GM12875 (cell line): ENCODE data around the gene ELF5.

Experiments used
- H3K4me3 ChIP-seq: one replicate; pipeline ENCODE4 v1.5.1; 2011; ENCODE audit warnings: low read depth, low read length, control low read depth
- TF ChIP-seq, protein P1 (sequence below): IDR thresholded peaks from 2 replicates; pipeline ENCODE4 v1.5.1; 2011; ENCODE audit warnings: low read depth, mild to moderate bottlenecking, control low read depth, inconsistent platforms, low read length, moderate library complexity, borderline replicate concordance; ENCODE audit not compliant: insufficient read depth

The ELF5 gene

DNA sequence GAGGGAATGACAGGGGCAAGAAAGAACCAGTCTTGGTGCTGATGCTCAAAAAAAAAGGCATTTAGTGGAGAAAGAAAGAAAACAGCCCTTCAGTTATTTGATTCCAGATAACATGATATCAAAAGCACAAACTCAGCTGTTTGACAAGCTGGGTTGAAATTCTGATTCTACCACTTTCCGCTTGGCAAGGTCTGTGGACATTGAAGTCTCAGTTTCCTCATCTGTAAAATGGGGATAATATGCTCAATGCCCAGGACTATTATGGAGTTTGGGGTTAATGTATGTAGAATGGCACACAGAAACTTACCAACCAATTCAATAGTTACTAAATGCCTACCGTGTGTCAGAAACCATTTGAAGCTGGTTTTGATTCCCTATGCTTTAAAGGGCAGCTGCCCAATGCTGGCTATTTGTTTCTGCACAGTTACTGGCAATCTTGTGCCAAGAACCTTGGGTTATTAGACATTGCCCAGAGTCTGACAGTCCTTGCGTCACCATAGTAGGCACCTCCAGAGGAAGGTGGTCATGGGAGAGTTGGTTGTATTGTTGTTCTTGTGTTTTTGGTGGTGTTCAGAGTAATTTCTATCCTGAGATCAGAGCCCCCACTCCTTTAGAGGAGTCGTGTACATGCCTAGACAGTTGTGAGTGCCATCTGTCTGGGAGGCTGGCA, 19.5 kb downstream of the ELF5 start:
- no peak overlapping the region for H3K4me3 ChIP-seq
- TF ChIP-seq, protein P1, sequence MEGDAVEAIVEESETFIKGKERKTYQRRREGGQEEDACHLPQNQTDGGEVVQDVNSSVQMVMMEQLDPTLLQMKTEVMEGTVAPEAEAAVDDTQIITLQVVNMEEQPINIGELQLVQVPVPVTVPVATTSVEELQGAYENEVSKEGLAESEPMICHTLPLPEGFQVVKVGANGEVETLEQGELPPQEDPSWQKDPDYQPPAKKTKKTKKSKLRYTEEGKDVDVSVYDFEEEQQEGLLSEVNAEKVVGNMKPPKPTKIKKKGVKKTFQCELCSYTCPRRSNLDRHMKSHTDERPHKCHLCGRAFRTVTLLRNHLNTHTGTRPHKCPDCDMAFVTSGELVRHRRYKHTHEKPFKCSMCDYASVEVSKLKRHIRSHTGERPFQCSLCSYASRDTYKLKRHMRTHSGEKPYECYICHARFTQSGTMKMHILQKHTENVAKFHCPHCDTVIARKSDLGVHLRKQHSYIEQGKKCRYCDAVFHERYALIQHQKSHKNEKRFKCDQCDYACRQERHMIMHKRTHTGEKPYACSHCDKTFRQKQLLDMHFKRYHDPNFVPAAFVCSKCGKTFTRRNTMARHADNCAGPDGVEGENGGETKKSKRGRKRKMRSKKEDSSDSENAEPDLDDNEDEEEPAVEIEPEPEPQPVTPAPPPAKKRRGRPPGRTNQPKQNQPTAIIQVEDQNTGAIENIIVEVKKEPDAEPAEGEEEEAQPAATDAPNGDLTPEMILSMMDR, result no peak

DNA sequence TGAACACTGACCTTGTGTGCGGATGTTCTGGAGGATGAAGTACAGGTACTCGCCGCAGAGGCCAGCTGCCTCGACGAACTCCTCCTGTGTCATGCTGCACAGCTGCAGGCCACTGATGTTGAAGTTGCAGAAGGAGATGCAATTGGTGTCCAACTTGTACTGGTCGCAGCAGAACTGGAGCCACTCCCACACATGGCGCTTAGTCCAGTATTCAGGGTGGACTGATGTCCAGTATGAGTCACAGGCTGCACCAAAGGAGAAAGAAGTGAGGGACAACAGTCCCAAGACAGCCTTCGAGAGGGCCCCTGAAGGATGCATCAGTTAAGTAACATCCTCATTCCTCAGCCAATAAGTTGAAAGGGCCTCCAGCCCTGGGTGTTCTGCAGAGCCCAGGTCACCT, 20.1 kb downstream of the ELF5 start:
- TF ChIP-seq, protein P1, result no peak
- H3K4me3 ChIP-seq, result no peak overlapping the region

DNA sequence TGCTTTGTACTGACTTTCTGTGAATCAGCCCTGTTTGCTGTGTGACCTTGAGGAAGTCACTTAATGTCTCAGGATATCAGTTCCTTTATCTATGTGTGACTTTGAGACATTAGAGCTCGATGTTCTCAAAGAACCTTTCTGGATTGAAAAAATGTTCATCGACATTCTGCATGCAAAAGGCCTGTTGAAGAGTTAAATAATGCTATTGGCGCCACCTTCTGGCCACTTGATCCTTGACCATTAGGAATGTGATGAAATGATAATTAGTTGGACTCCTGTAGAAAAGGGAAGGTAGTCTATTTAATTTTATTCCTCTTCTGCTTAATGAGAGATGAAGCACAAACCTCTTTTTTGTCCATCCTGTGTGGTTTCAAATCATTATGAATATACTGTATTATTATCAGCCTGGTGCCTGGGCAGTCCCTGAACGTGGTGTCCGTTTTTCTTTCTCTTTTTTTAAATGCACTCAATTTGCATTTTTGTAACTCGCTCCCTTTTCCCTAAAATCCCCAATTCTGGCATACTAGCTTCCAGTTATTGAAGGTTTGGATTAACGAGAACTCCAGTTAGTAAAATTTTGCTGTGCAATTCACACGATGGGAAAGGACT, 20.7 kb downstream of the ELF5 start:
- no peak overlapping the region for H3K4me3 ChIP-seq
- TF ChIP-seq, protein P1, result peak; percentile 39; the same call in 1 of the 2 replicates

DNA sequence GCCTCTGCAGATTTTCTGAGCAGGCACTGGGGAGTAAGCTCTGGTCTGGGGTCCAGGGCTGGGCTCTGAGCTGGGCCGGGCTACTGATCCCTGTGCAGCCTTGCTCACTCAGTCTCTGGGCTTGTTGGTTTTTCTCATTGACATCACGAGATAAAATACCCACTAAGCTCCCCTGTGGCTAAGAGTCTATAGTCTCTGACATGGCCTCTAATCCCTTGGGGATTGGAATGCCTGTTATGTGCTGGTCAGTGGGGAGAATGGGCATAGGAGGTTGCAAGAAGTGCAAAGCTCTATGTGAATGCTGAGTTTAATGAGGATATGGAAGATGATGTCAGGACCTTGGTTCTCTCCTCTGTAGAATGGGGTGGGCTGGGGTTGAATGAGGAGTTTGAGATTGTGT, 23.3 kb downstream of the ELF5 start:
- H3K4me3 ChIP-seq, result no peak overlapping the region
- TF ChIP-seq, protein P1, result no peak

DNA sequence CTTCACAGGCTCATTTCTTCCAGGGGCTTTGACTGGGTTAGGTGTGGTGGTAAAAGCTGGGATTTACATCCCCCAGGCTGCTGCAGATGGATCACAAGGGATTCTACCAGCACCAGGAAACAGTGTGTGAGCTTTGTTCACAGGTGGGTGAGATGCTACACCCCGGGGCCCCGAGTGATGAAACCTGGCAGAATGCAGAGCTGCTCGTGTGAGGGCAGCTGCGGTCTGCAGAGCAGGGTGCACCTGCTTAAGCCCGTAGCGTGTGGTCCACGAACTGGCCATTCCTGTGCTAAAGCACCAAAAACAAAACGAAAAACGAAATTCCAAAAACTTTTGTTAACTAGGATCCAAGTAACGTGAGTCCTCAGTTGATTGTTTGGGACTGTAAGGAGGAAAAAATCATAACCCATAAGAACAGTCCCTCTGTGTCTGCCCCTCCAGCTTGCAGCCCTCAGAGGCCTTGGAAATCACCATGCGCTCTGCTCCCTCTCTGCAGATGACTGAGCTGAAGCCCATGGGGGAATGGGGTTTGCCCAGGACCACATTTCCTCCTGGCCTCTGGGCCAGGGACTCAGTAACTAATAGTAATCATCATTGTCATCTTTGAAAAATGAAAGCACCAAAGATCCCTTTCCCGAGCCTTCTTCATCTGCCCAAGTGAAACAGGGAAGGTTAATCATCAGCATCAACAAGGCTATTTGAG, 24.6 kb downstream of the ELF5 start:
- no peak overlapping the region for H3K4me3 ChIP-seq
- TF ChIP-seq, protein P1, result no peak

DNA sequence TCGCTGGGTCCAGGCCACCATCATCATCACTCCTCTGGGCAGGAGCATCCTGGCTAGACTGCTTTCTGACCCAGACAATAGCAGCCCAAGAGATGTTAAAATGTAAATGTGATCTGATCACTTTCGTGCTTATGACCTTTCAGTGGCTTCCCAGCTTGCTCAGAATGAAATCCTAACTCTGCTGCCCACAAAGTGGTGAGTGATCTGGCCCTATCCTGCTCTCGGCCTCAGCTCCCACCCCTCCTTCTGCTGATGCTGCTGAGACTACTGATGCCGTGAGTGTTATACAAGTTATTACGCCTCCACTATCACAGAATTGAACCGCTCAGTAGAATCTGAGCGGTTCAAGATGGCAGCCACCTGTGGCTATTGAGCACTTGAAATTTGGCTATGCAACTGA, 26.2 kb downstream of the ELF5 start:
- H3K4me3 ChIP-seq, result no peak overlapping the region
- TF ChIP-seq, protein P1, result no peak
